ENCODE data around the gene IGSF21.

Gene IGSF21

DNA sequence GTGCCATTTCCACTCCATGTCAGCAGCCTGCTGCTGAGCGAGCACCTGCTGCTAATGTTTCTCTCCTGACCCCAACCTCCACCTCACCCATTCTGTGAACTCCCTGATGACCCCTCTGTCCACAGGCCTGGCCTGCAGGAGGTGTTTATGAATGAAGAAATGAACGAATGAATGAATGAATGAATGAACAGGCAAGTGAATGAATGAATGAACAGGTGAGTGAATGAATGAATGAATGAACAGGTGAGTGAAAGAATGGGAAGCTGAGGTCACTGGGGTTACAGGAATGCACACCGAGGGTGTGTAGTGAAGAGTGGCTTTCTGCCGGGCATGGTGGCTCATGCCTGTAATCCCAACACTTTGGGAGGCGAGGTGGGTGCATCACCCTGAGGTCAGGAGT, 173.4 kb downstream of the IGSF21 start:
- TF ChIP-seq, protein P1, sequence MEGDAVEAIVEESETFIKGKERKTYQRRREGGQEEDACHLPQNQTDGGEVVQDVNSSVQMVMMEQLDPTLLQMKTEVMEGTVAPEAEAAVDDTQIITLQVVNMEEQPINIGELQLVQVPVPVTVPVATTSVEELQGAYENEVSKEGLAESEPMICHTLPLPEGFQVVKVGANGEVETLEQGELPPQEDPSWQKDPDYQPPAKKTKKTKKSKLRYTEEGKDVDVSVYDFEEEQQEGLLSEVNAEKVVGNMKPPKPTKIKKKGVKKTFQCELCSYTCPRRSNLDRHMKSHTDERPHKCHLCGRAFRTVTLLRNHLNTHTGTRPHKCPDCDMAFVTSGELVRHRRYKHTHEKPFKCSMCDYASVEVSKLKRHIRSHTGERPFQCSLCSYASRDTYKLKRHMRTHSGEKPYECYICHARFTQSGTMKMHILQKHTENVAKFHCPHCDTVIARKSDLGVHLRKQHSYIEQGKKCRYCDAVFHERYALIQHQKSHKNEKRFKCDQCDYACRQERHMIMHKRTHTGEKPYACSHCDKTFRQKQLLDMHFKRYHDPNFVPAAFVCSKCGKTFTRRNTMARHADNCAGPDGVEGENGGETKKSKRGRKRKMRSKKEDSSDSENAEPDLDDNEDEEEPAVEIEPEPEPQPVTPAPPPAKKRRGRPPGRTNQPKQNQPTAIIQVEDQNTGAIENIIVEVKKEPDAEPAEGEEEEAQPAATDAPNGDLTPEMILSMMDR (IDR thresholded peaks at IDR 0.05; ENCODE audit: low read depth, low read length, missing control alignments) = no peak
- no peak for DNase-seq (ENCODE audit: extremely low read depth, low read depth)
- H3K4me3 ChIP-seq (replicated peaks; ENCODE audit: low read depth, low read length) = no peak overlapping the region

DNA sequence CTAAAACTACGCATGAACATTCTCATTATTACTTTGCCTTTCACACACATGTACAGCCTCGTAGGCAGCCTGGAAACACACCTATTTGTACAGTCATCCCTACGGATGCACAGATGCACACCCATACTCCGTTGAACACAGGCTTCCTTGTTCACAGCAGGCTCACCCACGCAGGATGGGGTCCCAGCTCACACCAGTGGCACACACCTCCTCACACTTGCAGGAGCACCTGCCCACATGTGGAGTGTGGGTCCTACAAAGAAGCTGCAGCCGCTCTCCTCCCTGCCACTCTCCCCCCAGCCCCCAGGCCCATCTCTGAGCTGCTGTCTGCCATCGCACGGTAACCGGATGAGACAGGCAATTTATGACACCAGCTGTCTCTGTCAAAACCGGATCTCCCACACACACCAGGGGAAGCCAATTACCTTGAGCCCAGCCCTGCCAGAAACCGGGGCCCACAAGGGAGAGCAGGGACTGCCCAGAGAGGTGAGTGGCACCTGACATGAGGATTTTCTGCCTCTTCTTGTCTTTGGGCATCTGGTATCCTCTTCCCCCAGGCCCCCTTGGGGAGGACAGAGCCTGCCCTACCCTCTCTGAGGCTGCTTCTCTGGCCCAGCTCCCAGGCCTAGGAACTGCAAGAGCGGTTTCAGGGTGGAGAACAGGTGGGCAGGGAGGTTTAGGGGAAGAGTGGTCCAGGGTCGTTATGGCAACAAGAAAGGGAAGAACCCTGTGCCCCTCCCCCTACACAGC, 175.4 kb downstream of the IGSF21 start:
- DNase-seq (ENCODE audit: extremely low read depth, low read depth) = no peak
- TF ChIP-seq, protein P1 (IDR thresholded peaks at IDR 0.05; ENCODE audit: low read depth, low read length, missing control alignments) = no peak

DNA sequence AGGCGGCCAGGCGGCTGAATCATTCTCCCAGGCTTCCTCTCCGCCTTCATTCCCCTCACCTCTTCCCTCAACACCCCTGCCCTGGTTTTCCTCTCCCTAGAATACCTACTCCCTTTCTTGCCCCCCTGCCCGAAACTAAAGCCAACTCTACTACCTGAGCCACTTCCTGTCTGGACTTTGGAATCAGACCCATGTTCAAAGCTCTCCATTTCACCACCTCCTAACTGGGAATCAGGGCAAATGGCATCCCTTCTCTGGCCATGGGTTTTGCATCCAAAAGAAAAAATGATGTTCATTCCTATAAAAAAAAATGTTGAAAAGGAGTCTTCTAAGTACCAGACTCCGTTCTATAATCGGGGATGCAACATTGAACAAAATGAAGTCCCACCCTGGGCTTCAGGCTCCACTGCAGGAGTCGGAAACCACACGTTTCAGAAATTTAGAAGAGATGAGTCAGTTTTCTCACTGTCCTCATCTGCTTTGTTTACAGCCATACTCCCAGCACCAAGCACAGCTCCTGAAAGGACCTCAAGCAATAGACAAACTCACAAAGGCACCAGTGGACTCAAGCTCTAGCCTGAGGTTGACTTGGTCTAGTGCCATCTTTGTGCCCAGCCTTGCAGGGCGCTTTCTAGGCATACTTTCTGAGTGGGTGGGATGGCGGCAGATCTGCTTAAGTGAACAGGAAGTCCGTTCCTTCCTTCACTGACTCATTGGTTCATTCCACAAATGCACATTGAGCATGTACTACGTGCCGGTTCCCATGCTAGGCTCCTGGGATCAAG, 176.2 kb downstream of the IGSF21 start:
- TF ChIP-seq, protein P1 (IDR thresholded peaks at IDR 0.05; ENCODE audit: low read depth, low read length, missing control alignments) = no peak
- H3K4me3 ChIP-seq (replicated peaks; ENCODE audit: low read depth, low read length) = no peak overlapping the region
- DNase-seq (ENCODE audit: extremely low read depth, low read depth) = no peak

More for the DNA sequence above, 175.4 kb downstream of the IGSF21 start:
- no peak overlapping the region for H3K4me3 ChIP-seq (replicated peaks; ENCODE audit: low read depth, low read length)

DNA sequence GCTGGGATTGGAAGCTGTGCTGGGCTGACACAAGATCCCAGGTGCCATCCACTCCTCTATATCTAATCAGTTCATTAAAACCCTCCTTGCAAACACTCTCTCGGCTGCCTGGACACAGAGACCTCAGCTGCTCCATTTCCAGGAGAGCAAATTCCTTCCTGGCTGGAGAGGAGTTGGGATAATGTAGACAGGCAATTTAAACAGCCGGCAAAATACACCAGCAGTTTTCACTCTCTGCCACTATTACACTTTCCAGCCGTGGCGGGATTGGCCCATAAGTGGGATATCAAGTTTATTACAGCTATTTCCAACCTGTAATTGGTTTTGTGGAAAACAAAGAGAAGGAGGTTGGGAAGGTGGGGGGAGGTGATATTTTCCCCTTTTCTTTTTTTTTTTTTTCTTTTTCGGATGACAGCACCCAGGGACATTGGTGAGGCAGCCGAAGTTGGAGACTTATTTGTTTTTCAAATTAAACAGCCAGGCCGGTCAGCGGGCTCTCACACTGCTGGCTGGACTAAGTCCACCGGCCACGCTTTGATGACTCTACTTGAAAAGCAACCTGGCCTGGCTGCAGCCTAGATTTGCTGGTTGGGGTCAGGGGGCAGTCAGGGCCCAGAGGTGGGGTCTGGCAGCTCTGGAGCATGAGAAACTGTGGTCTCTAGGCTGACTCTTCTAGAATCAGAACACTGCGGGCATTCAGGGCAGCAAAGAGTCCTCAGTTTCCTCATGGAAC, 177.4 kb downstream of the IGSF21 start:
- no peak overlapping the region for H3K4me3 ChIP-seq (replicated peaks; ENCODE audit: low read depth, low read length)
- DNase-seq (ENCODE audit: extremely low read depth, low read depth) = no peak
- TF ChIP-seq, protein P1 (IDR thresholded peaks at IDR 0.05; ENCODE audit: low read depth, low read length, missing control alignments) = no peak

DNA sequence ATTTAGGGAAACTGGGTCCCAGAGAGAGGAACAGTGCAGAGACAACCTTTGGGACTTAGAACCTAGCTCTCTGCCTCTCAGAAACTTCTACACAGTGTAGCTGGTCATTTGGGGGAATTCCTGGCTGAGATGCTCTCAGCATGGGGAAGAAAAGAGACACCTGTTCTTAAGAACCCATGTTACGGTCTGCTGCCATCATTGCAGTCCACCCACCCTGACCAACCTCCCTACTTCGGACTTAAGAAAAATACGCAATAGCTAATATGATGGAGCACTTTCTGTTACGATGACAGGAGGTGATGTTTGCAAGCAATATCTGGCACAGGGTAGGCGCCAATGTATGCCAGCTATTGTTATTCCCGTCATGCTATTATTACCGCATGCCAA, 177.9 kb downstream of the IGSF21 start:
- TF ChIP-seq, protein P1 (IDR thresholded peaks at IDR 0.05; ENCODE audit: low read depth, low read length, missing control alignments) = no peak
- DNase-seq (ENCODE audit: extremely low read depth, low read depth) = no peak
- no peak overlapping the region for H3K4me3 ChIP-seq (replicated peaks; ENCODE audit: low read depth, low read length)

DNA sequence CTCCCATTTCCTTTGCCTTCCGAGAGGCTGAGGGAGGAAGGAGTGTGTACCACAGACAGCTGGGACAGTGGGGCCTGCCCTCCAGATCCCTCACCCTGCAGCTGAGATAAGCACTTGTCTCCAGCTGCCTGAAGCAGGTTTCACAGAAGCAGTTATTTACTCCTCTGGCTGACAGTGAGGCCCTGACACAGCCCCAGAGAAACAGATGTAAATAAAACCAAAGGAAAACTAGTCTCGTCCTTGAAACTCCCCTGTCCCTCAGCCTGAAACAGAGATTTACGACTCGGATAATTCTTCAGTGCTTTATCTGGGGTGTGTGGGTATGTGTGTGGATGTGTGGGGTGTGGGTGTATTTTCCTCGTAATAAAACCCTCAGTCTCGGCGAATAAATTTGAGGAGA, 181.1 kb downstream of the IGSF21 start:
- TF ChIP-seq, protein P1 (IDR thresholded peaks at IDR 0.05; ENCODE audit: low read depth, low read length, missing control alignments) = no peak
- no peak for DNase-seq (ENCODE audit: extremely low read depth, low read depth)
- no peak overlapping the region for H3K4me3 ChIP-seq (replicated peaks; ENCODE audit: low read depth, low read length)

Data from HFF-Myc (cell line).